ENCODE results near the gene CACNA1B.

DNA sequence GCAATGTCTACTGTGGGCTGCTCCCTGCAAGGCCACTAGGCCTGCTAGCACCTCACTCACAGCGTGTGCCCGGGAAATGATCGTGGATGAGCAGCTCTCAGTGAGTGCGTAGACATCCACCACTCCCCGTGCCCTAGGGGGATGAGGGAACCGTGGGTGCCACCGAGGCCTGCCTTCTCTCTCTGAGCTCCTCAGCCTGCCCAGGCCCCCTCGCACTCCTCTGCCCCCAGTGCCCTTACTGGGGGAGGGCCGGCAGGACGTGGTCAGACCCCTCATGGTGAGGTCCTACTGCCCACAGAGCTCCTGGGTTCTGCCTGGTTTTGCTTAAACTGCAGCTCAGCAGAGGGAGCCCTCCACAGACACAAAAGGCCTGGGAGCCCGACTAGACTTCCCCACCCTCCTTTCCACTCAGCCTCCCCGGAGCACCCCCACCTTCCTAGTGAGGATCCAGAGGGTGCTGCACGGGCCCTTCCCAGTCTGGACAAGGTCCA is 220.0 kb downstream of the CACNA1B start:
- TF ChIP-seq, protein P1, sequence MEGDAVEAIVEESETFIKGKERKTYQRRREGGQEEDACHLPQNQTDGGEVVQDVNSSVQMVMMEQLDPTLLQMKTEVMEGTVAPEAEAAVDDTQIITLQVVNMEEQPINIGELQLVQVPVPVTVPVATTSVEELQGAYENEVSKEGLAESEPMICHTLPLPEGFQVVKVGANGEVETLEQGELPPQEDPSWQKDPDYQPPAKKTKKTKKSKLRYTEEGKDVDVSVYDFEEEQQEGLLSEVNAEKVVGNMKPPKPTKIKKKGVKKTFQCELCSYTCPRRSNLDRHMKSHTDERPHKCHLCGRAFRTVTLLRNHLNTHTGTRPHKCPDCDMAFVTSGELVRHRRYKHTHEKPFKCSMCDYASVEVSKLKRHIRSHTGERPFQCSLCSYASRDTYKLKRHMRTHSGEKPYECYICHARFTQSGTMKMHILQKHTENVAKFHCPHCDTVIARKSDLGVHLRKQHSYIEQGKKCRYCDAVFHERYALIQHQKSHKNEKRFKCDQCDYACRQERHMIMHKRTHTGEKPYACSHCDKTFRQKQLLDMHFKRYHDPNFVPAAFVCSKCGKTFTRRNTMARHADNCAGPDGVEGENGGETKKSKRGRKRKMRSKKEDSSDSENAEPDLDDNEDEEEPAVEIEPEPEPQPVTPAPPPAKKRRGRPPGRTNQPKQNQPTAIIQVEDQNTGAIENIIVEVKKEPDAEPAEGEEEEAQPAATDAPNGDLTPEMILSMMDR (IDR thresholded peaks at IDR 0.05): no peak
- TF ChIP-seq ZFX (IDR thresholded peaks at IDR 0.05; ENCODE audit: borderline replicate concordance): no peak
